ENCODE data around the gene UBC.

UBC gene

GRCh38 chr12:124914392-124915238, at the start of gene UBC:
UBC (minus strand) TSS chr12:124914650; CDS start chr12:124913771, 879 bp downstream.
- TF ChIP-seq ZNF274 (IDR thresholded peaks at IDR 0.05; ENCODE audit: low read depth, low read length), result no peak
- H3K4me3 ChIP-seq (ENCODE audit: low read length), result peak within 1 kb of the TSS; percentile 91

- H3K4me3 ChIP-seq (ENCODE audit: low read length), result no peak overlapping the region
- no peak for TF ChIP-seq ZNF274 (IDR thresholded peaks at IDR 0.05; ENCODE audit: low read depth, low read length)
Observed at GRCh38 chr12:124963211-124963610, 48.8 kb upstream of the UBC start.

GRCh38 chr12:124961055-124961454, 46.6 kb upstream of the UBC start:
- TF ChIP-seq ZNF274 (IDR thresholded peaks at IDR 0.05; ENCODE audit: low read depth, low read length), result no peak
- H3K4me3 ChIP-seq (ENCODE audit: low read length), result no peak overlapping the region

- TF ChIP-seq ZNF274 (IDR thresholded peaks at IDR 0.05; ENCODE audit: low read depth, low read length), result no peak
- no peak overlapping the region for H3K4me3 ChIP-seq (ENCODE audit: low read length)
Observed at GRCh38 chr12:124956571-124956970, 42.1 kb upstream of the UBC start.

DNA sequence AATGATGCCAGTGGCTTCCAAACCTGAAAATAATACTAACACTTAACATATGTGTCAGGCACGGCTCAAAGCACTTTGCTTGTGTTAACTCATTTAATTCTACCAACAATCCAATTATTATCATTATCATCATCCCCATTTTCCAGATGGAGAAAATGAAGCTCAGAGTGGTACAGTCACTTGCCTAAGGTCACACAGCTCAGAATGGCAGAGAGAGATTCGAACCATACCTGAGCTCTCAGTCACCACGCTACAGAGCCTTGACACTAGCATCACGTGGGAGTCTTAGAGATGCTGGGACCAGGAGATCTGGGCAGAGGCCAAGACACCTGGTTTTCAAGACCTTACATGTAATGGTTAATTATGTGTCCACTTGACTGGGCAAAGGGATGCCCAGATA, 40.3 kb upstream of the UBC start:
- H3K4me3 ChIP-seq (ENCODE audit: low read length), result no peak overlapping the region
- TF ChIP-seq ZNF274 (IDR thresholded peaks at IDR 0.05; ENCODE audit: low read depth, low read length), result no peak

DNA sequence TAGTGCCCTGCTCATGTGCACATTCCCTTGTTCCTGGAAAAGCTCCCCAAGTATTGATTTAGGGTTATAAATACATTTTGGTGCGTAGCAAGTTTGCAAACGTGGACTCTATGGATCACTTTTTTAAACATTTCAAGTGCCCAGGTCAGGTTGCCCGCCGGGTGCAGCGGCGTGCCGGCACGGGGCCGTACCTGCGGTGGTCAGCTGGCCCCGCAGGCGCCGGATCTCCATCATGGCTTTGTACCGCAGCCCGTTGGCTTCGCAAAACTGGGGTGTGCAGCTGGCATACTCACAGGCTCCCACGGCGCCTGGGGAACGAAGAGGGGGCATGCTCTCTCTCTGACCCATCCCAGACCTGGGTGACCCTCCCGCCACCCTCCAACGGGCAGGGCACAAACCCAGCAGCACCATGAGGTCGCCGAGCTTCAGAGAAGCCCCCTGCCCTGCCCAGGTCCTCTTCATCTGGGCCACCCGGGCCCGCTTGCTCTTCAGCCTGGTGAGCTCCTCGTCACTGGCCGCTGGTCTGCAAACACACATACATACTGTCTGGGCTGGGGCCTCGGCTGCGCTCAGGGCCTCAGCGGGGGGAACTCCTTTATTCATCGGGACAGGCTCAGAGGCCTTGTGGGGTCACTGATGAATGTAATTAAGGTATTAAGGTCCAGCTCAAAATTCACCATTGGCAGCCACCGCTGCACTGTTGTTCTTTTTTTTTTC, 39.4 kb upstream of the UBC start:
- TF ChIP-seq ZNF274 (IDR thresholded peaks at IDR 0.05; ENCODE audit: low read depth, low read length), result no peak
- no peak overlapping the region for H3K4me3 ChIP-seq (ENCODE audit: low read length)

DNA sequence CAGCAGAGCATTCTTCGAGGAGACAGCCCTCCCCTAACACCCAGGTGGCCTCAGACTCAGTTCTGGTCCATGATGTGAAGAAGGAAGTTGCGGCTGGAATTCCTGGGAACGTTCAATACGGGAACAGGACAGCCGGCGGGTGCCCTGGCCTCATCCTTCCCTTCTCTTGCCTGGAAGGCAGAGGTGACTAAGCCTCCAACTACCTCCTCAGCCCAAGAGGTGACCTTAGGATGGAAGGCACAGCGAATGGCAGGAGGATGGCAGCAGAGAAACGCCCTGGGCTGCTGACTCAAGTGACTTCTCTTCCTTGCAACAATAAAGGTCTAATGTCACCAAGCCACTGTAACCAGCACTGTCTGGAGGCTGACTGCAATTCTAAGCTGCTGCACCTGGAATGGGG, 38.4 kb upstream of the UBC start:
- no peak for TF ChIP-seq ZNF274 (IDR thresholded peaks at IDR 0.05; ENCODE audit: low read depth, low read length)
- H3K4me3 ChIP-seq (ENCODE audit: low read length), result no peak overlapping the region

- TF ChIP-seq ZNF274 (IDR thresholded peaks at IDR 0.05; ENCODE audit: low read depth, low read length), result no peak
- H3K4me3 ChIP-seq (ENCODE audit: low read length), result no peak overlapping the region
Observed at GRCh38 chr12:124952295-124952694, 37.8 kb upstream of the UBC start.

- no peak overlapping the region for H3K4me3 ChIP-seq (ENCODE audit: low read length)
- TF ChIP-seq ZNF274 (IDR thresholded peaks at IDR 0.05; ENCODE audit: low read depth, low read length), result no peak
Observed at GRCh38 chr12:124949779-124950728, 35.6 kb upstream of the UBC start.

- TF ChIP-seq ZNF274 (IDR thresholded peaks at IDR 0.05; ENCODE audit: low read depth, low read length), result no peak
Observed at GRCh38 chr12:124949066-124949465, 34.6 kb upstream of the UBC start.

DNA sequence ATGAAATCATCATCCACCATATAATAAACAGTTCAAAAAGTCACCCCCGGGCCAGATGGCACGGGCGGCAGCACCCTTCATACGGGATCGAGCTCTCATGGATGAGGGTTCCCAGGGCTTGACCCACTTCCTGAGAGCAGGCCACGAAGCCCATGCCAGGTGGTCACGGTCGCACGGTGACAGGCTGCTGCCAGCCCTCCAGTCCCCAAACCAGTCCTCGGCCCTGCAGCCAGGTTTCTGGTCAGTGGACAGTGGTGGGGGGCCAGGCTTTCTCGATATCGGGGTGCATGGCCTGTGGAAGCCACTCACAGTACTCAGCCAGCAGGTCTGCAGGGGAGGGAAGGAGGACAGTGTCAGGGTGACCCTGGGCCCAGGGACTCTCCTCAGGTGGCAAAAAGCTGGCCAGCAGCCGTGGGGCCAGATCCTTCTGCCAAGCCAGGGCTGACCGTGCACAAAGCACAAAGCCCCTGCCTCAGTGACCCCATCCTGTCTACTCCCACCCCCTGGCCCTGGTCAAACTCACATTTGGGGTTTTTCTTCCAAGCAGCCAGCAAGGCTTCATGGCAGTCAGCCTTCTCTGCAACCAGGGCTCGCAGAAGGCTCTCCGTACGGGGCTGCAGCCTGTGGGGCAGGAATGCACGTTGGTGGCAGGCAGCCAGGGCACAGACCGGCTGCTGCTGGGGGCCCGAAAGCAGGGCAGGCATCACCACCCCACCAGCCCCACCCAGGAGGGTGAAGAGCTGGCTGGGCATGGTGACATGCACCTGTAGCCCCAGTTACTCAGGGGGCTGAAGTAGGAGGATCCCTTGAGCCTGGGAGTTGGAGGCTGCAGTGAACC, 33.3 kb upstream of the UBC start:
- no peak overlapping the region for H3K4me3 ChIP-seq (ENCODE audit: low read length)
- no peak for TF ChIP-seq ZNF274 (IDR thresholded peaks at IDR 0.05; ENCODE audit: low read depth, low read length)

More at GRCh38 chr12:124949066-124949465, 34.6 kb upstream of the UBC start:
- H3K4me3 ChIP-seq (ENCODE audit: low read length), result no peak overlapping the region

DNA sequence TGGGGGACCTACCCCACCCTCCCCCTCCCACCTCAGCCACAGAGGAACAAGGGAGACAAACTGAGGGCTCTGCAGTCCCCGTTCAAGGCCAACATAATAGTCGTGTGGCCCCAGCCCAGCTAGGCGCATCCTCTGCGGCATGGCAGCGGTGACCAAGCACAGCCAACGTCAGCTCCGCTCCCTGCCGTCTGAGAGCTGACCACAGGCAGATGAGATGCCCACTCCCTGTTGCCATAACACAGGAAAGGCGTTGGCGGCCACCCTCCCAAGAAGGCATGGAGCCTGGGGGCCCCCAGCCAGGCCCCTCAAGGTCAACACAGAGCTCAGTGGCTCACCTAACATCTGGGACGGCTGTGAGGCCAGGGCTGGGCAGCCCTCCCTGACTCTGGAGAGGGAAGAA, 32.6 kb upstream of the UBC start:
- TF ChIP-seq ZNF274 (IDR thresholded peaks at IDR 0.05; ENCODE audit: low read depth, low read length), result no peak
- H3K4me3 ChIP-seq (ENCODE audit: low read length), result no peak overlapping the region

DNA sequence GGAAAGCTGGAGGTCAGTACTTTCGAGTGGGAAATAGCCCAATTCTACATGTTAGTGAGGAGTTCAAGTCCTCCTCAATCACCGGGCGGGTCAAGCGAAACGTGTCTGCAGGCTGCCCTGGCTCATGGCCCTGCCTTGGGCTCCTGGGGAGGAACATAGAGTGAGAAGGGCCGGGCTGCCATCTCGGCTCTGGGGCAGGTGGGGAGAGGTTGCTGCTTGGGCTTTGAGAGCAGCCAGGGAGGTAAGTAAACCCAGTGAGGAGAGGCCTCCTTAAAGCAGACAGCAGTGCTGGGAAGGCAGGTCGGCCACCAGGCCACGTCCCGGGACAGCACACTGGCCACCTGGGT, 32.0 kb upstream of the UBC start:
- TF ChIP-seq ZNF274 (IDR thresholded peaks at IDR 0.05; ENCODE audit: low read depth, low read length), result no peak
- H3K4me3 ChIP-seq (ENCODE audit: low read length), result no peak overlapping the region
